Left lung (tissue), 10 donors: ENCODE results near the gene PLXDC2. TPM values are rescaled to one million over a fixed set of nuclear protein-coding genes. Genes with fewer than 3 reads are reported as not detected.

Experiments used
- ATAC-seq: fragments of 200-7000 bp; cut with Tn5 transposase; one replicate; pipeline ENCODE4 v1.9.1; 2020; ENCODE audit warnings: moderate library complexity
- DNase-seq, 4 donors: peaks; one replicate each; pipeline ENCODE4 v3.0.0-alpha.2; 2013 to 2020
- H3K27ac ChIP-seq, 2 donors: fragments of 200-600 bp; sonication (generic) in 1 of 2; one replicate each; pipeline versions ENCODE4 v1.5.0 to v1.8.0; 2020 to 2021
- H3K27me3 ChIP-seq, 2 donors: fragments of 200-600 bp; sonication (generic) in 1 of 2; one replicate each; pipeline versions ENCODE4 v1.5.0 to v1.8.0; 2020 to 2021
- H3K36me3 ChIP-seq, 2 donors: fragments of 200-600 bp; sonication (generic) in 1 of 2; one replicate each; pipeline versions ENCODE4 v1.5.0 to v1.8.0; 2020 to 2021
- H3K4me1 ChIP-seq, 2 donors: fragments of 200-600 bp; one replicate each; pipeline ENCODE4 v1.8.0; 2021
- H3K4me3 ChIP-seq, 2 donors: fragments of 200-600 bp; sonication (generic) in 1 of 2; one replicate each; pipeline versions ENCODE4 v1.5.0 to v1.8.0; 2020 to 2021; ENCODE audit warnings: mild to moderate bottlenecking in 1 of 2
- H3K9me3 ChIP-seq, 2 donors: fragments of 200-600 bp; sonication (generic) in 1 of 2; one replicate each; pipeline versions ENCODE4 v1.5.0 to v1.8.0; 2020 to 2021
- CTCF ChIP-seq, 2 donors: fragments of 200-600 bp; sonication (generic) in 1 of 2; IDR thresholded peaks; one replicate each; pipeline versions ENCODE4 v1.5.0 to v1.8.0; 2021; ENCODE audit warnings: antibody characterized with exemption in 2 of 2
- intact Hi-C, 2 donors: fragments of 100-400 bp; cut with DNase I; formaldehyde crosslinking; loops; one replicate each; pipeline versions ENCODE4 v1.11.2 to v1.14.2; 2022
- polyA plus RNA-seq, 6 donors: library from polyadenylated mRNA; unstranded; fragments of 120-200 nt; gene quantifications; one replicate each; pipeline ENCODE4 v1.2.1, GENCODE V29; 2013; ENCODE audit not compliant: insufficient read length in 6 of 6
- total RNA-seq, 2 donors: library from RNA; stranded (reverse); fragmentation: NEBNext Ultra II Directional; extraction: Animal tissue kit (Norgen Biotek cat#: 25700); gene quantifications; one replicate each; pipeline ENCODE4 v1.2.1, GENCODE V29; 2021
- donor health status: DM: no; HTN: yes; CAD: no.
- donor health status: DM: no; HTN: no; CAD: no.

PLXDC2 gene
- total and polyA plus RNA-seq, 8 donors = 85.3 to 127 (median 112) TPM

- intact Hi-C loops = no loop called here
- ATAC-seq (no peak), DNase-seq (no peak)
- no peak for TF ChIP-seq CTCF (IDR thresholded peaks at IDR 0.05)
- H3K36me3 ChIP-seq = peaks cover 0 to 14% of the 10 kb centered on the region in 2 donors
- no peak overlapping the region for H3K4me3 ChIP-seq
- H3K27me3 ChIP-seq = no peaks in the 10 kb centered on the region
- no peak overlapping the region for H3K27ac ChIP-seq
- no peaks in the 10 kb centered on the region for H3K4me1 ChIP-seq
- no peaks in the 10 kb centered on the region for H3K9me3 ChIP-seq
Observed at GRCh38 chr10:20276127-20276979, 460.1 kb downstream of the PLXDC2 start.

- DNase-seq (no peak), ATAC-seq (no peak)
- Histone ChIP-seq H3K4me1 (no peaks in the 10 kb centered on the region), H3K9me3 (no peaks in the 10 kb centered on the region), H3K36me3 (peaks cover 0 to 14% of the 10 kb centered on the region in 2 donors), H3K27me3 (no peaks in the 10 kb centered on the region), H3K27ac (no peak overlapping the region), H3K4me3 (no peak overlapping the region)
- no peak for TF ChIP-seq CTCF (IDR thresholded peaks at IDR 0.05)
- intact Hi-C loops = no loop called here
Observed at GRCh38 chr10:20277820-20278219, 461.6 kb downstream of the PLXDC2 start.

- ATAC-seq (no peak), DNase-seq (no peak)
- Histone ChIP-seq H3K27ac (no peak overlapping the region), H3K36me3 (peaks cover 0 to 14% of the 10 kb centered on the region in 2 donors), H3K4me1 (no peaks in the 10 kb centered on the region), H3K27me3 (no peaks in the 10 kb centered on the region), H3K4me3 (no peak overlapping the region), H3K9me3 (no peaks in the 10 kb centered on the region)
- TF ChIP-seq CTCF (IDR thresholded peaks at IDR 0.05) = no peak
- intact Hi-C loops = no loop called here
Observed at GRCh38 chr10:20281579-20281978, 465.3 kb downstream of the PLXDC2 start.

GRCh38 chr10:20287586-20287985, 471.4 kb downstream of the PLXDC2 start:
- peaks cover 0 to 2% of the 10 kb centered on the region in 2 donors for H3K9me3 ChIP-seq
- no peaks in the 10 kb centered on the region for H3K4me1 ChIP-seq
- H3K4me3 ChIP-seq = no peak overlapping the region
- ATAC-seq (no peak), DNase-seq (no peak)
- intact Hi-C loops = no loop called here
- H3K27me3 ChIP-seq = no peaks in the 10 kb centered on the region
- no peak overlapping the region for H3K27ac ChIP-seq
- H3K36me3 ChIP-seq = no peaks in the 10 kb centered on the region
- no peak for TF ChIP-seq CTCF (IDR thresholded peaks at IDR 0.05)

- intact Hi-C loops = no loop called here
Observed at GRCh38 chr10:20288060-20288459, 471.8 kb downstream of the PLXDC2 start.

More at GRCh38 chr10:20288060-20288459, 471.8 kb downstream of the PLXDC2 start:
- DNase-seq = no peak
- Histone ChIP-seq H3K4me1 (no peaks in the 10 kb centered on the region), H3K9me3 (peaks cover 0 to 2% of the 10 kb centered on the region in 2 donors), H3K36me3 (no peaks in the 10 kb centered on the region), H3K27ac (no peak overlapping the region), H3K27me3 (no peaks in the 10 kb centered on the region), H3K4me3 (no peak overlapping the region)
- ATAC-seq = no peak
- no peak for TF ChIP-seq CTCF (IDR thresholded peaks at IDR 0.05)
